Endothelial cell of umbilical vein (primary cell): ENCODE data around the gene LYRM7.

ENCODE experiments used
- EZH2 ChIP-seq: IDR thresholded peaks from 2 replicates; pipeline ENCODE4 v1.6.1; 2012; ENCODE audit warnings: borderline replicate concordance, low read depth, mild to moderate bottlenecking, moderate library complexity, low read length, inconsistent platforms; ENCODE audit not compliant: severe bottlenecking
- FOS ChIP-seq: IDR thresholded peaks from 2 replicates; pipeline ENCODE4 v1.6.1; 2011; ENCODE audit warnings: mild to moderate bottlenecking, low read length, moderate library complexity, borderline replicate concordance; ENCODE audit not compliant: insufficient read depth
- GATA2 ChIP-seq: IDR thresholded peaks from 2 replicates; pipeline ENCODE4 v1.7.0; 2011; ENCODE audit warnings: low read depth, mild to moderate bottlenecking, moderate library complexity, mixed read lengths, low read length; ENCODE audit not compliant: insufficient read length, insufficient read depth
- JUN ChIP-seq: IDR thresholded peaks from 2 replicates; pipeline ENCODE4 v1.6.1; 2011; ENCODE audit warnings: borderline replicate concordance, low read depth; ENCODE audit not compliant: insufficient read length, insufficient read depth
- MYC ChIP-seq: IDR thresholded peaks from one replicate; pipeline ENCODE4 v1.6.1; 2011; ENCODE audit warnings: mild to moderate bottlenecking, low read depth, low read length
- POLR2A ChIP-seq: IDR thresholded peaks from 2 replicates; pipeline ENCODE4 v1.6.1; 2012; ENCODE audit warnings: low read depth, mild to moderate bottlenecking, control low read depth, low read length
- POLR2AphosphoS5 ChIP-seq: IDR thresholded peaks from 2 replicates; pipeline ENCODE4 v1.6.1; 2012; ENCODE audit warnings: low read depth, mild to moderate bottlenecking, control low read depth, low read length, moderate library complexity; ENCODE audit not compliant: insufficient read depth
- TF ChIP-seq, protein P1 (sequence below), 2 donors: IDR thresholded peaks; 1 replicate in 1 of 2; 2 replicates in 1 of 2; pipeline ENCODE4 v1.5.1; 2011; ENCODE audit warnings: low read length in 2 of 2, mild to moderate bottlenecking in 2 of 2, moderate library complexity in 2 of 2, control low read depth in 1 of 2, inconsistent platforms in 1 of 2, low read depth in 1 of 2; ENCODE audit not compliant: insufficient read depth in 1 of 2; ENCODE audit errors: extremely low read depth in 1 of 2
- TF ChIP-seq, protein P2 (sequence below): IDR thresholded peaks from 2 replicates; pipeline ENCODE4 v1.6.1; 2011; ENCODE audit not compliant: insufficient read depth, insufficient read length

GRCh38 chr5:131223751-131224386 lies 53.1 kb downstream of the LYRM7 start:
- TF ChIP-seq, protein P1, sequence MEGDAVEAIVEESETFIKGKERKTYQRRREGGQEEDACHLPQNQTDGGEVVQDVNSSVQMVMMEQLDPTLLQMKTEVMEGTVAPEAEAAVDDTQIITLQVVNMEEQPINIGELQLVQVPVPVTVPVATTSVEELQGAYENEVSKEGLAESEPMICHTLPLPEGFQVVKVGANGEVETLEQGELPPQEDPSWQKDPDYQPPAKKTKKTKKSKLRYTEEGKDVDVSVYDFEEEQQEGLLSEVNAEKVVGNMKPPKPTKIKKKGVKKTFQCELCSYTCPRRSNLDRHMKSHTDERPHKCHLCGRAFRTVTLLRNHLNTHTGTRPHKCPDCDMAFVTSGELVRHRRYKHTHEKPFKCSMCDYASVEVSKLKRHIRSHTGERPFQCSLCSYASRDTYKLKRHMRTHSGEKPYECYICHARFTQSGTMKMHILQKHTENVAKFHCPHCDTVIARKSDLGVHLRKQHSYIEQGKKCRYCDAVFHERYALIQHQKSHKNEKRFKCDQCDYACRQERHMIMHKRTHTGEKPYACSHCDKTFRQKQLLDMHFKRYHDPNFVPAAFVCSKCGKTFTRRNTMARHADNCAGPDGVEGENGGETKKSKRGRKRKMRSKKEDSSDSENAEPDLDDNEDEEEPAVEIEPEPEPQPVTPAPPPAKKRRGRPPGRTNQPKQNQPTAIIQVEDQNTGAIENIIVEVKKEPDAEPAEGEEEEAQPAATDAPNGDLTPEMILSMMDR (IDR thresholded peaks at IDR 0.05; ENCODE audit: extremely low read depth in 1 of 2, insufficient read depth in 1 of 2, low read depth in 1 of 2, low read length in 2 of 2): no peak
- TF ChIP-seq GATA2: no peak
- no peak for TF ChIP-seq MYC
- no peak for TF ChIP-seq POLR2A
- TF ChIP-seq POLR2AphosphoS5: no peak
- TF ChIP-seq, protein P2, sequence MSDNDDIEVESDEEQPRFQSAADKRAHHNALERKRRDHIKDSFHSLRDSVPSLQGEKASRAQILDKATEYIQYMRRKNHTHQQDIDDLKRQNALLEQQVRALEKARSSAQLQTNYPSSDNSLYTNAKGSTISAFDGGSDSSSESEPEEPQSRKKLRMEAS: no peak
- no peak for TF ChIP-seq EZH2
- TF ChIP-seq FOS: no peak
- TF ChIP-seq JUN: no peak
